Fibroblast of the aortic adventitia (primary cell): ENCODE results near the gene SPATA45. TPM values are rescaled to one million over a fixed set of nuclear protein-coding genes. Genes with fewer than 3 reads are reported as not detected.
"Not testable (repeated sequence)": the region's sequence is repeated elsewhere in the genome, so short reads cannot be mapped to it uniquely, and the experiment has no call there.

ENCODE experiments used
- DNase-seq: peaks from one replicate; pipeline ENCODE4 v3.0.0-alpha.2; 2010; ENCODE audit warnings: low read depth
- H3K4me3 ChIP-seq: 2 replicates; pipeline ENCODE4 v1.5.1; 2011; ENCODE audit warnings: low read depth, mild to moderate bottlenecking, control low read depth, low read length, moderate library complexity
- total RNA-seq: library from RNA; depleted of rRNA; stranded (reverse); fragments of >200 nt; gene quantifications from 2 replicates; pipeline ENCODE4 v1.2.3, GENCODE V29; 2012; ENCODE audit warnings: low replicate concordance
- TF ChIP-seq, protein P1 (sequence below): IDR thresholded peaks from 2 replicates; pipeline ENCODE4 v1.5.1; 2011; ENCODE audit warnings: mild to moderate bottlenecking, low read length, control low read depth, inconsistent platforms; ENCODE audit not compliant: insufficient read depth

Gene SPATA45
- total RNA-seq, 1 donor = not detected

GRCh38 chr1:212871976-212872375, 24.5 kb upstream of the SPATA45 start:
- H3K4me3 ChIP-seq = no peak overlapping the region
- TF ChIP-seq, protein P1, sequence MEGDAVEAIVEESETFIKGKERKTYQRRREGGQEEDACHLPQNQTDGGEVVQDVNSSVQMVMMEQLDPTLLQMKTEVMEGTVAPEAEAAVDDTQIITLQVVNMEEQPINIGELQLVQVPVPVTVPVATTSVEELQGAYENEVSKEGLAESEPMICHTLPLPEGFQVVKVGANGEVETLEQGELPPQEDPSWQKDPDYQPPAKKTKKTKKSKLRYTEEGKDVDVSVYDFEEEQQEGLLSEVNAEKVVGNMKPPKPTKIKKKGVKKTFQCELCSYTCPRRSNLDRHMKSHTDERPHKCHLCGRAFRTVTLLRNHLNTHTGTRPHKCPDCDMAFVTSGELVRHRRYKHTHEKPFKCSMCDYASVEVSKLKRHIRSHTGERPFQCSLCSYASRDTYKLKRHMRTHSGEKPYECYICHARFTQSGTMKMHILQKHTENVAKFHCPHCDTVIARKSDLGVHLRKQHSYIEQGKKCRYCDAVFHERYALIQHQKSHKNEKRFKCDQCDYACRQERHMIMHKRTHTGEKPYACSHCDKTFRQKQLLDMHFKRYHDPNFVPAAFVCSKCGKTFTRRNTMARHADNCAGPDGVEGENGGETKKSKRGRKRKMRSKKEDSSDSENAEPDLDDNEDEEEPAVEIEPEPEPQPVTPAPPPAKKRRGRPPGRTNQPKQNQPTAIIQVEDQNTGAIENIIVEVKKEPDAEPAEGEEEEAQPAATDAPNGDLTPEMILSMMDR = no peak
- DNase-seq = no peak

DNA sequence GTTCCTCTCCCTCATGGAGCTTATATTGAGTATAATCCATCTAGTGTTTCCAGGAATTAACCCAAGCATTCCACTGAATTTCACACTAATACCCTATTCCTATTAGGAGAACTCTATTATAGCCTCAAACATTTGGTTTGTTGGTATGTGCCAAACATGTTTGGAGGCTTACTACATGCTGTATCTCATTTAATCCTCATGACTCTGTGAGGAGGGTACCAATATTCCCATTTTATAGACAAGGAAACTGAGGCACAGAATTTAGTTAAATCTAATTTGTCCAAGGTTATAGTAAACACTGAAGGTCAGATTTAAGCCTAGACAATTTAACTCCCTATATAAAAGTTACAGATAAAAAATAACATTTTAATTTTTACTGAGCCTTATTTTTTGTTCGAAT, 19.7 kb upstream of the SPATA45 start:
- H3K4me3 ChIP-seq = no peak overlapping the region
- TF ChIP-seq, protein P1 = no peak
- DNase-seq = no peak

DNA sequence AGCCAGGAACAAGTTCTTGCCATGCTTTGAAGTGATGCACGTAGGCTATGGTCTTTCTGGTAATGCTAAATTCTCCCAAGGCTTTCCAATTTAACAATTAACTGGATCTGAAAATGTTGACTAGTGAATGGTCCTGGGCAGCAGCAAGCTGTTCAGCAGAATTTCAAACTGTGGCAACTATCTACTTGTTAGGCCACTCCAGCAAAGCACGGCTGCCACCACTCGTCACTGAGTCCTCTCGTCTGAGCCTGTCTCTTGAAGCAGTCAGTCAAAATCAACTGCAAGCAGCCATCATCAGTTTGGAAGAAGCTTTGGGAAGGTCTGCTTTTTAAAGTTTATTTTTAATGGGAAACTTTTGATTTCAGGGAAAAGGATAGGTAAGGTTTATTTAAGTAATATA, 16.8 kb upstream of the SPATA45 start:
- H3K4me3 ChIP-seq = no peak overlapping the region
- no peak for DNase-seq
- TF ChIP-seq, protein P1 = no peak

DNA sequence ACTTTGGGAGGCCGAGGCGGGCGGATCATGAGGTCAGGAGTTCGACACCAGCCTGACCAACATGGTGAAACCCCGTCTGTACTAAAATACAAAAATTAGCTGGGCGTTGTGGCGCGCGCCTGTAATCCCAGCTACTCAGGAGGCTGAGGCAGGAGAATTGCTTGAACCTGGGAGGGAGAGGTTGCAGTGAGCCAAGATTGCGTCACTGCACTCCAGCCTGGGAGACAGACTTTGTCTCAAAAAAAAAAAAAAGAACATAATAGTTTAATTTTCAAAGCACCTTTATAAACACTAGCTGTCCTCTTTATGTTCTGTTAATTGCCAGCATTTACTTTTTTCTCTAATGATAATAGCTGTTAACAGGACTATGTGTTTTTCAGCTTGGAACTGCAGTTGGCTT, 15.9 kb upstream of the SPATA45 start:
- DNase-seq = not testable (repeated sequence)

DNA sequence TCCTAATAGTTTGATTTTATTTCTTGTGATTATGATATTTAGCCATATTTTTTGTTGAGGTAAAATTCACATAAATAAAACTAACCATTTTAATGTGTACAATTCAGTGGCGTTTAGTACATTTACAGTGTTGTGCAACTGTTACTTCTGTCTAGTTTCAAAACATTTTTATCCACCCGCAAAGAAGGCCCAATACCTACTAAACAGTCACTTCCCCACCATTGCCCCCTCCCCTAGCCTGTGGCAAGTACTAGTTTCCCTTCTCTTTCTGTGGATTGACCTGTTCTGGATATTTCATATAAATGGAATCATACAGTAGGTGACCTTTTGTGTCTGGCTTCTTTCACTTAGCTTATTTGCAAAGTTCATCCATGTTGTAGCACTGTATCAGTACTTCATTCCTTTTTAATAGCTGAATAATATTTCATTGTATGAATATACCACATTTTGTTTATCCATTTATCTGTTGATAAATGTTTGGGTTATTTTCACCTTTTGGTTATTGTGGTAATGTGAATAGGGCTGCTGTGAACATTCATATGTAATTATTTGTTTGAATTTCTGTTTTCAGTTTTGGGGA, 14.8 kb upstream of the SPATA45 start:
- DNase-seq = no peak
- TF ChIP-seq, protein P1 = no peak
- H3K4me3 ChIP-seq = no peak overlapping the region

More for the DNA sequence above, 15.9 kb upstream of the SPATA45 start:
- not testable (repeated sequence) for H3K4me3 ChIP-seq

GRCh38 chr1:212860713-212861581, 13.5 kb upstream of the SPATA45 start:
- TF ChIP-seq, protein P1 = no peak
- peak overlapping the region; percentile 6 for H3K4me3 ChIP-seq
- peak; percentile 15 for DNase-seq

- peak overlapping the region; percentile 83 for H3K4me3 ChIP-seq
- TF ChIP-seq, protein P1 = no peak
- DNase-seq = peak; percentile 30
Measured at GRCh38 chr1:212858461-212859265, 11.2 kb upstream of the SPATA45 start.
